Mammary epithelial cell (primary cell): Measurements from ENCODE around the gene LRRFIP1.

Experiments used
- CTCF ChIP-seq, 2 donors: IDR thresholded peaks in 1 of 2; conservative IDR thresholded peaks in 1 of 2; 2 replicates each; pipeline ENCODE4 v1.5.1; 2011 to 2012; ENCODE audit warnings: inconsistent platforms in 2 of 2, low read length in 2 of 2, mild to moderate bottlenecking in 2 of 2, control low read depth in 1 of 2, low read depth in 1 of 2; ENCODE audit not compliant: insufficient read depth in 1 of 2; ENCODE audit errors: extremely low read depth in 1 of 2
- EZH2 ChIP-seq: IDR thresholded peaks from 2 replicates; pipeline ENCODE4 v1.6.1; 2012; ENCODE audit warnings: low read length, inconsistent platforms, borderline replicate concordance

- no peak for TF ChIP-seq EZH2
- TF ChIP-seq CTCF (conservative IDR thresholded peaks at IDR 0.05 in 1 of 2, IDR thresholded peaks at IDR 0.05 in 1 of 2; ENCODE audit: extremely low read depth in 1 of 2, insufficient read depth in 1 of 2, low read depth in 1 of 2, low read length in 2 of 2), result no peak
Measured at GRCh38 chr2:237720444-237720843, 93.1 kb downstream of the LRRFIP1 start.
